HG02678 (cell line): ENCODE measurements around the gene TFPI.

Source experiments
- ATAC-seq: cut with Tn5 transposase; IDR thresholded peaks from one replicate; pipeline ENCODE4 v1.9.1; 2021; ENCODE audit warnings: mild to moderate bottlenecking, moderate library complexity; ENCODE audit not compliant: unreplicated experiment

TFPI gene

DNA sequence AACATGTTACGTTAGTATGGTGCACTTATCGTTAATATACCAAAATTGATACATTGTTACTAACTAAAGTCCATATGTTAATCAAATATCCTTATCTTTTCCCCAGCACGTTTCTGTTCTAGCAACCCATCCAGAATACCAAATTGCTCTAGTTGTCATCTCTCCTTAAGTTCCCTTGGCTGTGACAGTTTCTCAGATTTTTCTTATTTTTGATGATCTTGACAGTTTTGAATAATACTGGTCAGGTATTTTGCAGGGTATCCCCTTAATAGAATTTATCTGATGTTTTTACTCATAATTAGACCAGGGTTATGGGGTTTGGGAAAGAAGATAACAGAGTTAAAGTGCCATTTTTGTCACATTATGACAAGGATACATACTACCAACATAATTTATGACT is 47.8 kb downstream of the TFPI start:
- no peak for ATAC-seq

GRCh38 chr2:187505065-187505672 is 49.1 kb downstream of the TFPI start:
- ATAC-seq, result no peak

- ATAC-seq, result no peak
Observed at GRCh38 chr2:187504312-187504921, 49.8 kb downstream of the TFPI start.

DNA sequence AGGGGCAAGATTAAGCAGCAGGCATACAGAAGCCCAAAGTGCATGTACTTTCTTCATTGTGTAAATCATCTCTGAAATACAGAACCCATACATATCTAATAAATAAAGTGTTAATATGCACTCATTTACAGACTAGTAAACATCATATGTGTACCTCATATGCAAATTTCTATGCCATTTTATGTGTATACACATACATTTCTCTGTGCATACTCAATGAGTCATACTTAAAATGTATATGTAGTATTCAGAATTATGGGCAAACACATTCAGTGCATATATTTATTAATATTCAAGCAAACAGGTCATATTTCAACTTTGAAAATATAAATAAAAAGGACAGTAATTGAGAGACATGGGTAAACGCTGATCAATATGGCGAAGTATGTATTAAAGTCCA is 50.5 kb downstream of the TFPI start:
- ATAC-seq, result no peak

- no peak for ATAC-seq
Observed at GRCh38 chr2:187502467-187502866, 51.8 kb downstream of the TFPI start.

- ATAC-seq, result no peak
Observed at GRCh38 chr2:187500585-187501359, 53.5 kb downstream of the TFPI start.

- ATAC-seq, result peak; percentile 93
Observed at GRCh38 chr2:187499941-187500532, 54.2 kb downstream of the TFPI start.

GRCh38 chr2:187497858-187498463 is 56.3 kb downstream of the TFPI start:
- ATAC-seq, result no peak

DNA sequence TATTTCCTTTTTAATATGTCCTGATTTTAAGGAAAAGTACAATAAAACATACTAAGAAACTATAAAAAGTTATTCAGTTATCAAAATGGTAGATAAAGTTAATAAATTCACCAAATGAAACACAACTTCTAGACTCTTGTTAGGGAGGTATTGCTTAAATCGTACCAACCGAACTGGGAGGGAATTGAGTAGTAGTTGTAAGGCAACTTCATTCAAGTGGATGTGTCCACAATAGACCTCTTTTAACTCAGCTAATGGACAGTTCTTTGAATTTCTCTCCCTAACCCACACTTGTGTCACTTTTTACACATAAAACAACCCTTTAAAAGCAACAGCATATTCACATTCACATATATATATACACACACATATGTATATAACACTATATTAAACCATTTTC is 57.1 kb downstream of the TFPI start:
- ATAC-seq, result no peak

DNA sequence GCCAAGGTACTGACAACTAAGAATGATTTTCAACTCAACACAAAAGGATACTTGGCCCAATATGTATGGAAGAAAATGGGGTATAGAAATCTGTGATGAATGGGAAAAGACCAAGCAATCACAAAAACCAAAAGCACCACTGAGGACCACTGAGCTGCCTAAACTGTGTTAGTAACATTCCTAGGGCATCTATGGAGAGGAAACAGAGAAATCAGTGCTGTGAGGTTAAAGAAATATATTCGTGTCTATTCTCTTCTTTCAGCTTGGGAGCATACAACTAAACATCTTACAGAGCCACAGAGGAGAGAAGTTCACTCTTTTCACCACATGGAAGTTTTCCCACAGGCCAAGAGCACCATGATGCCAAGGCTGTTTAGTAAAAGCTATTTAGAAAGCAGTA is 58.9 kb downstream of the TFPI start:
- no peak for ATAC-seq

GRCh38 chr2:187493877-187494568 is 60.2 kb downstream of the TFPI start:
- no peak for ATAC-seq

DNA sequence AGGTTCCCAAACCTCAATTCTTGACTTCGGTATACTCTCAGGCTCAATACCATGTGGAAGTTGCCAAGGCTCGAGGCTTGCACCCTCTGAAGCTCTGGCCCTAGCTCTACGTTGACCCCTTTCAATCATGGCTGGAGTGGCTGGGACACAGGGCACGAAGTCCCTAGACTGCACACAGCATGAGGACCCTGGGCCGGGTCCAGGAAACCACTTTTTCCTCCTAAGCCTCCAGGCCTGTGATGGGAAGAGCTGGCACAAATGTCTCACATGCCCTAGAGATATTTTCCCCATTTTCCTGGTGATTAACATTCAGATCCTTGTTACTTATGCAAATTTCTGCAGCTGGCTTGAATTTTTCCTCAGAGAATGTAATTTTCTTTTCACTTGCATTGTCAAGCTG is 61.1 kb downstream of the TFPI start:
- no peak for ATAC-seq

DNA sequence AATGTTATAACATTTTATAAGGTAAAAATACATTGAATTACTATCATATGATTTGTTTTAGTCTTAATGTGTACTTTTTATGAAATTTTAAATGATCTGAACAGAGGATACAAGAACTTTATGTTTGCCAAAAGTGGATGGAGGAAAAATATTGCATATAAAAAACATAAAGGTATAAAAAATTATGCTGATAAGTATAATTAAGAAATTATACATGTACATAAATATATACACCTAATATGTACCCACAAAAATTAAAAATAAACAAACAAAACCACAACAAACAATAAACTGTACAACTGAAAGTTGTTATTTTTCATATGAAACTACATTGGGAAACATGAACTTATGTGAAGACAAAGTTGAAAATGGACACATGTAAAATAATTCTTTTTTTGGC is 68.0 kb downstream of the TFPI start:
- ATAC-seq, result no peak

GRCh38 chr2:187485523-187485922 is 68.7 kb downstream of the TFPI start:
- no peak for ATAC-seq

GRCh38 chr2:187483537-187483936 is 70.7 kb downstream of the TFPI start:
- no peak for ATAC-seq

DNA sequence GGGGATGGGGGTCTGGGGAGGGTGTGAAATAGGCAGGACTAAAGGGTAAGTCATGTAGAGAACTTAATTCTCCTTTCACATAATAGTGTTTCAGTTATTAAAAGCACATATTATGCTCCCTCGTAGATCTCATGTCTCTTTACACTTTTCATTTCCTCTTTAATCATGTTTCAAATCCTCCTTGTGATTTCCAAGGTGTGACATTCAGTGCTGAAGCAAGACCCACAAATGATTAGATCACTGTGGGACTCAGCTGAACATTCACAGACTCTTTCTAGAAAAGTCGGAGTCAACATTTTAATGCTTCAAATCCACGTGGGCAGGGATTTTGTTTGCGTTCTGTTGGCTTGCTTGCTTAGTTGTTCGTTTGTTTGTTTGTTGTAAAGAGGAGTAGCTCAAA is 71.4 kb downstream of the TFPI start:
- ATAC-seq, result no peak

GRCh38 chr2:187481543-187481942 is 72.7 kb downstream of the TFPI start:
- ATAC-seq, result no peak

DNA sequence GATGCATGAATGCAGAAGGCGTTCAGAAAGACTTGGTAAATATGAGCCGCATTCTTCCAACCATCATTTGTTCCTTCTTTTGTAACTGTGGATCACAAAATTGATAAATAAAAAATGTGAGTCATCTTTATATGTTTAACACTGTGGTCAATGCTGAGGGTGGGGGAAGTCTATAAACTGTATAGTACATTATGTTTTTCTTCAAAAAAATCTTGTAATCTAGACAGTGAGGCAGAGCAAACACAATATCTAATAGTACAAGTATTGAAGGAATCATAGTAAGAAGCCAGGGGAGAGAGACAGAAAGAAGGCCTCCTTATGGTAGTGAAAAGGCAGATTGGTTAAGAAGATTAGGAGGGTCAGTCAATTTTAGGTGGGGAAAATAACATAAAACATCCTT is 75.5 kb downstream of the TFPI start:
- no peak for ATAC-seq

GRCh38 chr2:187477051-187477450 is 77.2 kb downstream of the TFPI start:
- ATAC-seq, result no peak

GRCh38 chr2:187475499-187476248 is 78.6 kb downstream of the TFPI start:
- ATAC-seq, result no peak
